ENCODE data around the gene TNRC6B.
"Not testable (repeated sequence)": the region's sequence is repeated elsewhere in the genome, so short reads cannot be mapped to it uniquely, and the experiment has no call there.

The TNRC6B gene

DNA sequence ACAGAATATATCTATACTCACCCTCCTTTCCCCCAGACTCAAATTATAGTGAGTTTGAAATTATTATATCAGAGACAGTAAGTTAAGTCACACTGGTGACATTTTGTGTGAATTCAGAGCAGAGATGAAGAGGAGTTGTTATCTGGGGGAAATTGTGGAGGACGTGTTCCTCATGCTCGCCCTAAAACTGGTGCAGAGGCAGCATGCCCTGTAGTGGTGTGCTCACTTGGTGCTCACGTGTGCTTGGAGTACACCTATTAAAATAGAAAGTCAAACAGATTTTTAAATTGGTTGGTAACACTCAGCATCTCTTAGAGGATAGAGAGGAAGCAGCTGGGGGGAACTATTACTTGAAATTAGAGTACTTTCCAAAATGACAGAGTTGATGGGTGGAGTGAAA, 117.0 kb downstream of the TNRC6B start:
- peak; percentile 19 for DNase-seq

DNA sequence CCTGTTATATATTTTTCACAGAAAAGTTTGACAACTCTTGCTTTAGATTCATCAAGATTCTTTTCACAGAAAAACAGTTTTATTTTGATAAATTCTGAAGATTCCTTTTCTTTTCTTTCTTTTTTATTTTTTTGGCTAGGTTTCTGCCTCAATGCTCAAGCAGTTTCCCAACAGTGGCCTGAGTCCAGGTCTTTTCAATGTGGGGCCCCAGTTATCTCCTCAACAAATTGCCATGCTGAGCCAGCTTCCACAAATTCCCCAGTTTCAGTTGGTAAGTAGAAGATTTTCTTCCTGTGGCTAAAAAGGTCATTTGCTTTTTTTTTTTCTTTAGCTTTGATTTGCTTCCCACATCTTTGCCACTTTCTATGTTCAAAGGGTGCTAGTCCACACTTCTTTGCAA, 122.6 kb downstream of the TNRC6B start:
- DNase-seq, result no peak

DNA sequence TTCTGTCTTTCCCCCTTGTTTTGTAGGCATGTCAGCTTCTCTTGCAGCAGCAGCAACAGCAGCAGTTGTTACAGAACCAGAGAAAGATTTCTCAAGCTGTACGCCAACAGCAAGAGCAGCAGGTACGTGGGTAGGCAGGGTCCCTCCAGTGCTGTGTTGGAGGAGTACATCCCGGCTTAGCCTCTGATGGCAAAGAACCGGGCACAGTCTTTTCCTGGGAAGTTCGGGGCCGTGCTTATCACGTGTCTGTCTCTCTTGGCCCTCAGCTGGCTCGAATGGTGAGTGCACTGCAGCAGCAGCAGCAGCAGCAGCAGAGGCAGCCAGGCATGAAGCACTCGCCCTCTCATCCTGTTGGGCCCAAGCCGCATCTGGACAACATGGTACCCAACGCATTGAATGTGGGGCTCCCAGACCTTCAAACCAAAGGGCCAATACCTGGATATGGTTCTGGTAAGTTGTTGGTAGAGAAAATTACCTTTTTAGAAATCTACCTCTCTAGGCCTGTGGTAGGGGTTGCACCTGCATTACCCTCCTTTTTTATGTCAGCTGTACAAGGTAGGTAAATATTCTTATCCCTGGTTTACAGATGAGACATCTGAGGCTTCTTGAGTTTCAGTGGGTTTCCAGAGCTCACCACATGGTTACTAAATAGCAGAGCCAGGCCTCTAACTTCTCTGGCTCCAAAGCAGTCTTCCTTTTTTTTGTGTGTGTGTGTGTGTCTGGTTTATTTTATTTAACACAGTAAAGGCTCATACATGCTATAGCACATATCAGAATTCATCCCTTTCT, 123.4 kb downstream of the TNRC6B start:
- no peak for DNase-seq

DNA sequence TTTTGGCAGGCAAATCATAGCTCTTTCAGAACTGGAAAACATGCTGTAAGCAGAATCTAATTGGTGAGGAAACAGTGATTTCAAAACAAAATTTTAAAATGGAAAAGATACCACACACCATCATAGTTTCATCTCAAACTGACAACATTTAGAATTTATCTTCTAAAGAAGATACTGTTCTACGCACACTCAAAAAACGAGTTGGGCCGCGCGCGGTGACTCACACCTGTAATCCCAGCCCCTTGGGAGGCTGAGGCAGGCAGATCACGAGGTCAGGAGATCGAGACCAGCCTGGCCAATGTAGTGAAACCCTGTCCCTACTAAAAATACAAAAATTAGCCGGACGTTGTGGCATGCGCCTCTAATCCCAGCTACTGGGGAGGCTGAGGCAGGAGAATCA, 124.4 kb downstream of the TNRC6B start:
- no peak for DNase-seq

DNA sequence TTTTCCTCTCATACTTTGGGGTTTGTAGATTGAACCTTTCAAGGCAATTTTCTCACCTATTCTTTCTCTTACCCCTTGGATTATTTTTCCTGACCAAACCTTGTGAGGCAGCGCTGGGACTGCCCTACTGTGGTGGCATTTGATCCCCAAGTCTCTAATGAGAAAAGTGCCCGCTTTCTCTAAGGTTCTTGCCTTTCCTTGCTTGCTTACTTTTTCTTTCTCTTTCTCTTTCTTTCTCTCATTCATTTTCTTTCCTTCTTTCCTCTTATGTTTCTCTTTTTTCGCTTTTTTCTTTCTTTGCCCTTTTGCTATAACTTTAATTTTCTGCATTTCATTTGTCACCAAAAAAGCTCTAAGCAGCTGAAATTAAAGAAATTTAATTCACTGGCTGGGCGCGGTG, 127.9 kb downstream of the TNRC6B start:
- no peak for DNase-seq

DNA sequence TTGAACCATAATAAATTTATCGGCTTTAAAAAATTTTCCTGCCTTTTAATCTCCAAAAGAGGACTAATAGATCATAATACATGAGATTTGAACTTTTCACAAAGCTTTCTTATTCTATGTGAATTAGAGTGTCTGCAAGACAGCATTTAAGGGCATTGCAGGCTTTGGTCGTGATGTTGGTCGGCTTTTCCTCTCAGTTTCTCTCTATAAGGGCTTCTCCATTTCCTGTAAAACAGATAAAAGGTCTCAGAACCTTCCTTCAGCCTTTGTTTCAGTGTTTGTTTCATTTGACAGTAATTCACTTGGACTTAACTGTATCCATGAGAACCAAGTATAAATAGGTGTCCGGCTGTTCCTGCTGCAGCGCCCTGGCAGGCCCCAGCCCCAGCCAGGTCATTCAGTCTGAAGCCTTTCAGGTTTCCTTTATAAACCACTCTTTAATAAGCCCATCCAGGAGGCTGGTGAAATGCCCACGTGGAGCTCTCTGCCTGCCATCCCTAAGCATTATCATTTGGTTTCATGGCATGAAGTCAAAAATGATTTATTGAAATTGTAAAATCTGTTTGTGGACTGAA, 131.4 kb downstream of the TNRC6B start:
- DNase-seq, result no peak

DNA sequence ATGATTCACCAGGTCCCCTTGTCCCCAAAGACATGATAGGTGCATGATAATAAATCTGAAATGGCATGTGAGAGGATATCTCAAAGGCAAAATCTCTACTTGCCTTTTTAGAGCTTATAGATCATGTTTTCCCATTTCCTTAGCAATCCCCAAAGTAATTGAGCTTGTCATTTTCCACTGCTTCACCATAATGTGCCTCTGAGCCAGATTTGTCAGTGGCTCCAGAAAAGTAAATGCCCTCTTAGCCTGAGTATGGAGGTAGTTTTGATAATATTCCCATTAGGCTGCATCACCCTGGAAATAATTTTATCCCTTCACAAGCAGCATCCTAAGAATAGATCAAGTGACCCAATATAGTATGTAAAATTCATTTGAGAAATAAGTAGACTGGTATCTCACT, 131.9 kb downstream of the TNRC6B start:
- no peak for DNase-seq

DNA sequence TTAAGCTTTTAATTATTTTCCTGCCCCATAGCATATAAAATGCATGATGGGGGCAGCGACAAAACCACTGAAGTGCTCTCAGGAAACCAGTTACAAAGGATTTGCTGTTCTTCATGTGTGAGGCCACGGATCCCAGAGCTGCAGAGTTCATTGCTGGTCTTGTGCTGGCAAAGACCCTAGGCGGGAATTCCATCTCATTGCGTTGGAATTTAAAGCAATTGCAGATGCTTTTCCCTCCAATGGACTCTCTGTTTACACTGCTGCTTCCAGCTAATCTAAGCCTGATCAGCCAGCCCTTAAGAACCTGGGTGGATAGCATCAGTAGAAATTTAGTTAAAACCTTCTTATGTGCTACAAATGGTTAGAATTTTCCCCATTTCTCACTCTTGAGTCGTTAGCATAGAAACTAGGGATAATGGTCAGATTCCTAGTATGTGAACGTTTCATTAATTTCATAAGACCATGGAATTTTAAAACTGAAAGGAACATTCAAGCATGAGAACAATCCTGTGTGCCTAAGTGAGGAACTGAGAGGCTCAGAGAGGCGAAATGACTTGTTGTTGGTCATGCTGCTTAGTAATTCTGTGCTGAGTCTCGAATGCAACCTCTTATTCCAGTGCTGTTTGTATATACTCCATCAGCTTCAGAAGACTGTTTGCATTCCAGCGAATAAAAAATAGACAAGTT, 132.5 kb downstream of the TNRC6B start:
- no peak for DNase-seq

DNA sequence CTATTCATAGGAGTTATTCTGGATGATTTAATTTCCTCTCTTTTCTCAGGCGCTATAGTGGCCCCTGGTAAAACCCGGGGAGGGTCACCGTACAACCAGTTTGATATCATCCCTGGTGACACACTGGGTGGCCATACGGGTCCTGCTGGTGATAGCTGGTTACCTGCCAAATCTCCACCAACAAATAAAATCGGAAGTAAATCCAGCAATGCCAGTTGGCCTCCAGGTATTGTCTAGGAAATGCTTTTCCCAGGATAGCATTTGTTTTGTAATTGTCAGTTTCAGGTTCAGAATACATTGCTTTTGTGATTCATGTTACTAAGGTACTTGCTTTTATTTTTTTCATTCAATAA, 133.0 kb downstream of the TNRC6B start:
- DNase-seq, result no peak

DNA sequence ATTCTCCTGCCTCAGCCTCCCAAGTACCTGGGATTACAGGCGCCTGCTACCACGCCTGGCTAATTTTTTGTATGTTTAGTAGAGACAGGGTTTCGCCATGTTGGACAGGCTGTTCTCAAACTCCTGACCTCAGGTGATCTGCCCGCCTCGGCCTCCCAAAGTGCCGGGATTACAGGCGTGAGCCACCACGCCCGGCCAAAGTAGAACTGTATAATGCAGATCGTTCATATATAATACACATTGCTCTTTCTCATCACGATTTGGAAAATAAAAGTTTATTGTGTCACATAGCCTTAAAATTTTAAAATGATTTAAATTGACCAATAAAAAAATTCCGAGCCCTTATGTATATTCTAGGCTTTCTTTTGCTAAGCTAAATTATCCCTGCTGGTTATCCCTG, 133.9 kb downstream of the TNRC6B start:
- DNase-seq, result not testable (repeated sequence)

DNA sequence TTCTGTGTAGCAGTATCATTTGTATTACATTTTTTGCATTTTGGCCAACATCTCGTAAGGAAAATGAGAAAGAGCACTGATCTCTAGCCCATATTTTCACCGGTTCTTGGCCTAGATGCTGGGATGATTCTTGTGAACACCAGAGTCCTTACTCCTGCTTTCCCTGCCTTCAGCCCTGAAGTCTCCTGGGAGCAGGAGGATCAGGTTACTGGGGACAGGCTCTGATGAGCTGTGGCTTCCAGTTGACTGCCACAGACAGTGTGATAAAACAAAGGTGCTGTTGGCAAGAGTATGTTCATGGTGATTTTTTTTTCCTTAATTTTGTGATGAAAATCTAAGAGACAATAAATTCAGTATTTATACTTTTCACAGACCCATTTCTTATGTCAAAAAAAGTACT, 134.3 kb downstream of the TNRC6B start:
- peak; percentile 38 for DNase-seq

DNA sequence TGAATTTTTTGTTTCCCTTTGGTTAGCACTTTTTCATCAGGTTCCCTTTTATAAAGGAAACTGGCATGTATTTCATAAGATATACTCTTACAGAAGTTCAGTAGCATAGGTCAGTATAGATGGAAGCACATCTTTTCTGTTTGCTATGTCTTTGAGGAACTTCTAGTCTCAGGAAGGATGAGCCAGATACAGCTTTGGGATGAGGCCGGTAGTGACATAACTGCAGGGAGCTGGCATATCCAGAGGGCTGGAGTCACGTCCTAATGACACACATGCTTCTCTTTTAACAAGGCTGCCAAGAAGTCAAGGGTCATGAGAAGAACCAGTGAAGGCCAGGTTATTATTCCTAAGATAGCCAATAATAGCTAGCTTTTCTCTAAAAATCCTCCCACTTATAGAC, 135.3 kb downstream of the TNRC6B start:
- no peak for DNase-seq

DNA sequence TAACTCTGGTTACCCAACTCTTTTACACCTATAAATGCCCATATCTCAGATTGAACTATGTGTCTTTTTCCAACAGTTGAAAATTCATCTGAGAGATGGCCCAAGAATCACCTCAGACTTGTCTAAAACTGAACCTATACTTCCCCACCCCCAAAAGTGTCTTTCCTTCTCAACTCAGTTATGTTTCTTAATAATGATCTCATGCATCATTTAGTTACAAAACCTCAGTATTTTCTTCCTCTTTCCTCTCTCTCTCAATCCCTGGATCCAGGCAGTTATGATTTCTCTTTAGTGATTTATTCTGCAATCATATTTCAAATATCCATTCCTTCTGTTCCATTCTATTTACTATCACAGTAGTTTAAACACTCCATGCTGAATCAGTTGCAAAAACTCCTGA, 136.3 kb downstream of the TNRC6B start:
- no peak for DNase-seq

DNA sequence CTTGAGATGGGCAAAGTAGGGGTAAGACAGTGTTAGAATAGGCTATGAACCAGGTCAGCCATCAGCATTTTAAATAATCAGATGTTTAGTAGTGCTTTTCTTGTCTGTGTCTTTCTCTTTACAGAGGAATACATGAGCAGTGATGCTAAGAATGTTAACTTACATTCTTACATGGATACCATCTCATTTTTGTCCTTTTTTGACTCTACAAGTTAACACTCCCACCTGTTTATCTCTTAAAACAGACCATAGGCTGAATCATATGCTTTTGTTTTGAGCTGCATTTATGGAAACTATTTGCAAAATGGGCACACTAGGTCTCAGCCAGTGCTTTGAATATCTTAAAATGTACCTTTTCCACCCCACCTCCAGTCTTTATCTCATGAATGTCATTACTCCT, 143.0 kb downstream of the TNRC6B start:
- no peak for DNase-seq

DNA sequence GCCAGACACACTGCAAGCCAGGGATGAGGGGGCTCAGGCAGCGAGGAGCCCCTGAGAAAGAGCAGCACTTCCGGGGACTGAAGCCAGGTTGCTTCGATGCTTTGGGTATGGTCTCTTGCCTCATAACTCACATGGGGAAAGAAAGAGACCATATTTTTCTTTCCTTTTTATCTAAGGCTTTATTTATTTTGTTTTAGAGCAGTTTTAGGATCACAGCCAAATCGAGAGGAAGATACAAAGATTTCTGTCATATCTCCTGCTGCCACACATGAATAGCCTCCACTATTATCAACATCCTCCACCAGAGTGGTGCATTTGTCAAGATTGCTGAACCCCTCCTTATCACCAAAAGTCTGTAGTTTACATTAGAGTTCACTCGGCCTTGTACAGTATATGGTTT, 144.3 kb downstream of the TNRC6B start:
- no peak for DNase-seq

DNA sequence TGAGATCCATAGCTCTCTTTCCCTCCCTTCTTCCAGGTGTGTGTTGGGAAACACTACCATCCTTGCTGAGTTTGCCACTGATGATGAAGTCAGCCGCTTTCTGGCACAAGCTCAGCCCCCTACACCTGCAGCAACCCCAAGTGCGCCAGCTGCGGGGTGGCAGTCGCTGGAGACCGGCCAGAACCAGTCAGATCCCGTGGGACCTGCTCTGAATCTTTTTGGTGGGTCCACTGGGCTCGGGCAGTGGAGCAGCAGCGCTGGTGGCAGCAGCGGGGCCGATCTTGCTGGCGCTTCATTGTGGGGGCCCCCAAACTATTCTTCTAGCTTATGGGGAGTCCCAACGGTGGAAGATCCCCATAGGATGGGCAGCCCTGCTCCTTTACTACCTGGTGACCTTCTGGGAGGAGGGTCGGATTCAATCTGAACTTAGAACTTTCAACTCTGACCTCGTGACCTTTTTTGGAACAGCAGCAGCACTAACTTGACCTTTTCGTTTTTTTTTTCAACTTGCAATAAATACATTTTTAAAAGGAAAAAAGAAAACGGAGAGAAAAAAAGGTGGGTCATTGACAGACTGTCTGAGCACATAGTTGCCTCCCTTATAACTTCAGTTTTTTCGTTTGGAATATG, 145.2 kb downstream of the TNRC6B start:
- no peak for DNase-seq

DNA sequence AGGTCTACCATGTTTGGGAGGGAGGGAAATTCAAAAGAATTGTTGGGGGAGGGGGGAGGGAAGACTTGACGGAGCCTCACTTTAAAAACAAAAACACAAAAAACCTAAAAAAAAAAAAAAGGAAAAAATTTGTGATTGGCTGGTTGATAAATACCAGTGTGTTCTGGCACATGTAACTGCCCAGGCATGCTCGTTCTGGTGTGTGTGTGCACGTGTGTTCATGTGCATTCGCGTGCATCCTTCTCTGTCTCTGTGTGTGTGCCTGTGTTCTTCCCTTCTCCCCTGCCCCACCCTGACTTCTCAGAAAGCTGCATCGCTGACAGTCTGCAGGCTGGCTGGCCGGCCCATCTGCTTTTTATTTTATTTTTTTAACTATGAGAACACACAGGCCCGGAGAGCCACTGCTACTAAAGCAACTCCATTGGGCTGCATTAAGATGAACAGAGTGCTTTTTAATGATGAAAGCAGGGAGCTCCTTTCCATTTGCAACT, 146.0 kb downstream of the TNRC6B start:
- DNase-seq, result no peak

DNA sequence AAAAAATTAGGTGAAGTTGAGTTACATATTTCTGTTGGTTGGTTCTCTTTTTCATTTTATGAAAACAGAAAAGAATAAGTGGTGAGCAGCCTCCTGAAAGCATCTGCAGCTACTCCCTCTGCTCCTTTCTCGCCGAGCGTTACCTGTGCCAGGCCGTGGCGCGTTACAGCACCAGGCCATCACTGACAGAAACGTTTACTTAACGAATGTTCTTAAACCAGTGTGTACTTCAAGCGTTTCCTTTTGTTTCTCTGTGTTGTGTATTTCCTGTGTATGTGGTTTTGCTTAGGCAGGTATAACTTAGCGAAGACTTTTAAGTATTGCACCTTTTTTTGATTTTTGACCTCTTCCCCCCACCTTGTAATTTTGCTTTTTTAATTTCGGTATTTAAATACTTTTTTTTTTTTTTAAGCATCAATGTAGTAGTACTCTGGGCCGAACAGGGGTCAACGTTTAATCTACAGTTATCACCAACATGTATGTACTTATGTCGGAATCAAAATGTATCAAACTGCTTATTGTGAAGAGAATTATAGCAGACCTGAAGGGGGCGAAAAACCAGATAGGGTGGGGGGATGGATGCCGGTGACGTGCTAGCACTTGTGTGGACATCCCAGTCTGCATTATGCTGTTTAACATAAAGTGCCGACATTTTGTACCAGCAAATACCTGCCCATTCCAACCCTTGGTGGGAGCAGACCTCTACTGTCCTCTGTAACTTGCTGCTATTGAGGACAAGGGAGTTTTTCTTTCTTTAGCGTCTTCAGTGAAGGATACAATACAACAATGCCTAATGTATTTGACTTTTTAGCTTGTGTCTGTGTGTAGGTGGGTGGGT, 147.0 kb downstream of the TNRC6B start:
- no peak for DNase-seq

DNA sequence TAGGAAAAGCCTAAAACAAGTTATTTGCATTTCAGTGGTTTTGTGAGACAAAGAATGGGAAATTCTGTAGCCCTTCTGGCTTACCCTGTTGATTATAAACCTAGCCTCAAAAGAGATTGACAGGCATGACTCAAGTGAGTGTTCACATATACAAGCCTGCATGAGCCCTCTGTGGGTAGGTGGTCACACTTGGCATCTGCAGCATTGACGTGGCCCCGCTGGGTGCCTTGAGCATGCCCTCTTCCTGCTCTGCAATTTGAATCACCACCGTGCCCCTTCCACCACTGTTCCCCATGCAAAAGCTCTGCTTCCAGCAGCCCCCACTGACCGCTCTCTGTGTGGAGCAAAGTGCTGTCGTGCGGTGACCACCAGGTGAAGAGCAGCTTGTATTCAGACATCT, 147.6 kb downstream of the TNRC6B start:
- DNase-seq, result no peak

DNA sequence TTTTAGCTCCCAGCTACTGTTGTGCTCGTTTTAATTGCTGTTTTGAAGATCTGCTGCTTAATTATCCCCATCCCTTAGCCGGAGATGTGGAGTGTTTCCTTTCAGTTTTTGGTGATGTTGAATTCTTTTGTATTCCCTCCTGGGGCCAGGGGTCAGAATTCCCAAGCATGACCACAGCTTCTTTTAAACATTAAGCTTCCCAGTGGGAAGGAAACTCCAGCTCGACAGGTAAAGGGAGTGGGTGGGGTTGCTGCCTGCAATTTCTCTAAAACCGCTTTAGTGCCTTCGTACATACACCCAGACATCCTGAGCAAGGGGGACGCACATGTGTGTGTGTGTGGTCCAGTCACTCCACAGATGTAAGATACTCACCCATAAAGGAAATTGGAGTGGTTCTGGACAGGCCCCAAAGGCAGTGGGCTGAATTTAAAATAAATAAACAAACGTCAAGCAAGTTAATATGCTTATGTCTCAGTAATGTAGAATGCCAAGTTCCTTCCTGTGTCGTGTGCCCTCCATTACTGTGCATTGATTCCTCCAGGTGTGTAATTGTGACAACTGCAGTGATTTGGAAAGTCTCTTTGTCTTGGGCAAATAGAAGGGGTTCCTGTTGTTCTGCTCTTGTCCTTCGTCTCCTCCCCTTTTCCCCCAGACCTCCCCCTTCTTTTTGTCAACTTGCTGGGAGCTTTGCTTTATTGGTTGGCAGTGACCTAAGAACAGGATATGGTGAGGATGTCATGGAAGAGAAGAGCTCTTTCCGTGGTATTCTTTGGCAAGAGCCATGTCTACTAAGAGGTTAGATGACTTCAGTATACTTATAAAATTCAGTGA, 149.4 kb downstream of the TNRC6B start:
- DNase-seq, result no peak

DNA sequence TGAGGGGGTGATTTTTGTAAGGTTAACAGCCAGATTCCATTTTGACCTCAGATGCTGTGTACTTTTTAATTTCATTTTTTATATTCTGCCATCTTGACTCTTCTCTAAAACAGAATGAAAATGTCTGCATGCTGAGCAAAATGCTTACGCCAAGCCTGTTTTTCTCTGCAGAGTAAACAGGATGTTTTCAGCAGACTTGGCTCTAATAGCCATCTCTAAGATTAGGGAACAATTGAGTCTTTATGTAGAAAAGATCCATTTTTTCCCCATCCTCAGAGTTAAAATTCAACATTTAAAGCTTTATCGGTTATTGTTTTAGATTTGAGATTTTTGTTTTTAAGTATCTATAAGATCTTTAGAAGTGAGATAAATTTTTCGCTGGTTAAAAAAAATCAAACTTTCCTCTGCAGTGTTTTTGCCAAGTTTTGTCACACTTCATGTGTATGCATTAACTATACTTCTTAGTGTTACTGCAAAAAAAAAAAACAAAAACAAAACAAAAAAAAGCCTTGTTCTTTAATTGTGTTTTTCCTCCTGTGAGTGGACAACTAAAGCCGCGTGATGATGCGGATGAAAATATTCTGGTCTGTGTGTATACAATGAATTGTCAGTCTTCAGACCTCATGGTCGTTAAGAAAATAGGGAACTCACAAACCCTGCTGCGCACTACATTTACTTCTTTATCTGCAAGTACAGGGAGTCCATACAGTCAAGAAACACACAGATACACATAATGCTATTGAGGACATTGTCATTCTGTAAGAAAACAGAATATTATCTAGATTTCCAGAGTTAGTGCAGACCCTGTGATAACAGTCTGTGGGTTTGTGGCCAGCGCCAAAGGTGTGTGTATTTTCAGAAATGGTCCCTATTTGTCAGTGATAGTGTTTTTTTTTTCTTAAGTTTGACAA, 151.1 kb downstream of the TNRC6B start:
- DNase-seq, result no peak
